ENCODE measurements around the gene TGFB1I1. TPM values are rescaled to one million over a fixed set of nuclear protein-coding genes. Genes with fewer than 3 reads are reported as not detected.
"Not testable (repeated sequence)": the region's sequence is repeated elsewhere in the genome, so short reads cannot be mapped to it uniquely, and the experiment has no call there.

TGFB1I1 gene
- total and polyA plus RNA-seq, 2 of the 13 experiments (the other 11 are each of a cell fraction or from before 2014, with no cell fraction given): 0.80 to 2.9 TPM

GRCh38 chr16:31438414-31438813 lies 33.5 kb upstream of the TGFB1I1 start:
- WGBS (ENCODE audit: low lambda C conversion rate): 19% methylated on average over 2 of the region's 2 CpGs
- FAIRE-seq (no peak), ATAC-seq (no peak), DNase-seq (ENCODE audit: low spot score) (no peak)
- CTCF ChIA-PET (ENCODE audit: low intra/inter-chr PET ratio, low total read pairs): no interaction called here
- Histone ChIP-seq H3K79me2 (ENCODE audit: insufficient read depth, low read length) (no peaks in the 10 kb centered on the region), H3K36me3 (replicated peaks in 1 of 2; ENCODE audit: control insufficient read depth in 1 of 2, insufficient read depth in 2 of 2, low read length in 2 of 2) (no peaks in the 10 kb centered on the region), H3K27ac (ENCODE audit: extremely low read length, insufficient read depth, low read length) (no peak overlapping the region), H3K27me3 (ENCODE audit: control insufficient read depth in 1 of 2, insufficient read depth in 2 of 2, low read length in 2 of 2) (peaks cover 1 to 19% of the 10 kb centered on the region in 2 experiments; a peak in 2 of 5 replicates), H3K9ac (ENCODE audit: insufficient read depth, low read depth, low read length) (no peak overlapping the region), H4K20me1 (ENCODE audit: insufficient read depth, low read length) (no peaks in the 10 kb centered on the region), H3K4me2 (ENCODE audit: low read depth, low read length) (no peak overlapping the region), H3K4me3 (replicated peaks in 1 of 3; ENCODE audit: insufficient read depth in 1 of 3, low read depth in 2 of 3, low read length in 3 of 3) (no peak overlapping the region), H3K9me3 (ENCODE audit: low read length) (no peaks in the 10 kb centered on the region), H2AFZ (ENCODE audit: low read length) (no peak overlapping the region), H3K4me1 (ENCODE audit: insufficient read depth, low read length) (peaks cover 6% of the 10 kb centered on the region; the same call in 1 of the 2 replicates)
- in situ Hi-C loops (cut with HindIII; ENCODE audit: extremely low pct_ligation_motif_present, low pct_unique_long_range_greater_than_20kb): loop anchor here (25.0 kb wide), 1 partner anchor 226 kb away; the partner anchor contains the start of genes PYCARD, PYDC1 and TRIM72
- TF ChIP-seq ZNF451 (CRISPR knock-in tag; IDR thresholded peaks at IDR 0.05) (no peak), NR2F6 (IDR thresholded peaks at IDR 0.05) (no peak), NR2F6 (CRISPR knock-in tag; IDR thresholded peaks at IDR 0.05) (no peak), TEAD2 (CRISPR knock-in tag; IDR thresholded peaks at IDR 0.05) (no peak), ARNTL (CRISPR knock-in tag; IDR thresholded peaks at IDR 0.05) (no peak), ZNF713 (CRISPR knock-in tag; IDR thresholded peaks at IDR 0.05) (no peak), ZNF704 (CRISPR knock-in tag; IDR thresholded peaks at IDR 0.05; ENCODE audit: borderline replicate concordance) (no peak), ZSCAN30 (CRISPR knock-in tag; IDR thresholded peaks at IDR 0.05) (no peak), ZBTB21 (CRISPR knock-in tag; IDR thresholded peaks at IDR 0.05) (no peak), HIC2 (CRISPR knock-in tag; IDR thresholded peaks at IDR 0.05; ENCODE audit: low read depth) (no peak), RERE (CRISPR knock-in tag; IDR thresholded peaks at IDR 0.05; ENCODE audit: low read depth) (no peak)
- POLR2A ChIA-PET: no interaction called here
- no TSS peak for BruUV-seq (replicated peaks)
- intact Hi-C loops (cut with micrococcal nuclease; ENCODE audit: unreplicated experiment): no loop called here

GRCh38 chr16:31439023-31439422 lies 32.9 kb upstream of the TGFB1I1 start:
- BruUV-seq (replicated peaks); H3K9me3 ChIP-seq (ENCODE audit: low read length); H3K79me2 ChIP-seq (ENCODE audit: insufficient read depth, low read length); FAIRE-seq; H3K4me3 ChIP-seq (replicated peaks in 1 of 3; ENCODE audit: insufficient read depth in 1 of 3, low read depth in 2 of 3, low read length in 3 of 3); ATAC-seq; H4K20me1 ChIP-seq (ENCODE audit: insufficient read depth, low read length); DNase-seq (ENCODE audit: low spot score); H3K4me2 ChIP-seq (ENCODE audit: low read depth, low read length); H3K27ac ChIP-seq (ENCODE audit: extremely low read length, insufficient read depth, low read length); intact Hi-C loops (cut with micrococcal nuclease; ENCODE audit: unreplicated experiment); H3K9ac ChIP-seq (ENCODE audit: insufficient read depth, low read depth, low read length); POLR2A ChIA-PET; H2AFZ ChIP-seq (ENCODE audit: low read length); H3K4me1 ChIP-seq (ENCODE audit: insufficient read depth, low read length); H3K36me3 ChIP-seq (replicated peaks in 1 of 2; ENCODE audit: control insufficient read depth in 1 of 2, insufficient read depth in 2 of 2, low read length in 2 of 2); CTCF ChIA-PET (ENCODE audit: low intra/inter-chr PET ratio, low total read pairs): not testable (repeated sequence)
- in situ Hi-C loops (cut with HindIII; ENCODE audit: extremely low pct_ligation_motif_present, low pct_unique_long_range_greater_than_20kb): loop anchor here (25.0 kb wide), 1 partner anchor 227 kb away; the partner anchor contains the start of genes PYCARD, PYDC1 and TRIM72
- WGBS (ENCODE audit: low lambda C conversion rate): 3% methylated on average over 4 of the region's 4 CpGs
- H3K27me3 ChIP-seq (ENCODE audit: control insufficient read depth in 1 of 2, insufficient read depth in 2 of 2, low read length in 2 of 2): peaks cover 1 to 19% of the 10 kb centered on the region in 2 experiments; a peak in 2 of 5 replicates
